Stimulated activated CD8-positive, alpha-beta memory T cell treated with anti-CD3 and anti-CD28 coated beads, Interleukin-12 subunit alpha, Interleukin-12 subunit beta, amount 100 ng/mL, for 24 hours (primary cell): Measurements from ENCODE around the gene ST3GAL6.

ENCODE experiments used
- DNase-seq: peaks from one replicate; pipeline ENCODE4 v3.0.0-alpha.2; 2020; ENCODE audit errors: extremely low read depth

Gene ST3GAL6

GRCh38 chr3:98763076-98763475 lies at the start of gene ST3GAL6:
Gene ST3GAL6, plus strand, starts transcription at chr3:98763340. Its CDS starts 5,101 bp downstream, at chr3:98768441.
- no peak for DNase-seq

GRCh38 chr3:98713984-98714383 lies 49.2 kb upstream of the ST3GAL6 start:
- no peak for DNase-seq

GRCh38 chr3:98717584-98717983 lies 45.6 kb upstream of the ST3GAL6 start:
- no peak for DNase-seq

GRCh38 chr3:98718730-98719129 lies 44.4 kb upstream of the ST3GAL6 start:
- DNase-seq, result no peak

- DNase-seq, result no peak
These were observed 41.4 kb upstream of the ST3GAL6 start for GRCh38 chr3:98721776-98722175.

- DNase-seq, result no peak
These were observed 40.8 kb upstream of the ST3GAL6 start for GRCh38 chr3:98722389-98722788.

- DNase-seq, result no peak
These were observed 37.8 kb upstream of the ST3GAL6 start for GRCh38 chr3:98725352-98725751.

GRCh38 chr3:98726084-98726483 lies 37.1 kb upstream of the ST3GAL6 start:
- no peak for DNase-seq

GRCh38 chr3:98727638-98728037 lies 35.5 kb upstream of the ST3GAL6 start:
- no peak for DNase-seq

GRCh38 chr3:98728672-98729071 lies 34.5 kb upstream of the ST3GAL6 start:
- no peak for DNase-seq

GRCh38 chr3:98730338-98730737 lies 32.8 kb upstream of the ST3GAL6 start:
- no peak for DNase-seq

GRCh38 chr3:98730886-98731537 lies 32.1 kb upstream of the ST3GAL6 start:
- no peak for DNase-seq

- no peak for DNase-seq
These were observed 31.3 kb upstream of the ST3GAL6 start for GRCh38 chr3:98731720-98732285.

GRCh38 chr3:98732286-98733052 lies 30.7 kb upstream of the ST3GAL6 start:
- DNase-seq, result no peak

- no peak for DNase-seq
These were observed 29.9 kb upstream of the ST3GAL6 start for GRCh38 chr3:98733053-98733811.

GRCh38 chr3:98733812-98734281 lies 29.3 kb upstream of the ST3GAL6 start:
- DNase-seq, result no peak

- DNase-seq, result no peak
These were observed 28.8 kb upstream of the ST3GAL6 start for GRCh38 chr3:98734306-98734705.

GRCh38 chr3:98734735-98735134 lies 28.4 kb upstream of the ST3GAL6 start:
- DNase-seq, result no peak

GRCh38 chr3:98735296-98735695 lies 27.8 kb upstream of the ST3GAL6 start:
- DNase-seq, result no peak

- no peak for DNase-seq
These were observed 27.3 kb upstream of the ST3GAL6 start for GRCh38 chr3:98735761-98736269.

- no peak for DNase-seq
These were observed 25.8 kb upstream of the ST3GAL6 start for GRCh38 chr3:98737301-98737700.

- DNase-seq, result no peak
These were observed 23.9 kb upstream of the ST3GAL6 start for GRCh38 chr3:98739266-98739665.
